A549 (cell line): ENCODE results near the gene CPED1. TPM values are rescaled to one million over a fixed set of nuclear protein-coding genes. Genes with fewer than 3 reads are reported as not detected.

Experiments
- ATAC-seq, 2 experiments: fragments of 200-7000 bp in 1 of 2; fragments of >200 bp in 1 of 2; cut with Nextera tagmentation in 1 of 2; cut with Tn5 transposase in 1 of 2; 3 replicates each; pipeline versions ENCODE4 v1.8.0 to v1.9.1; 2018 to 2020; ENCODE audit warnings: mild to moderate bottlenecking in 1 of 2, moderate library complexity in 1 of 2
- CTCF ChIA-PET: fragments of 300-600 bp; sonication (Branson Sonifier 250); formaldehyde crosslinking; extraction: SDS; loops from one replicate; lab custom pipeline; 2021; ENCODE audit warnings: antibody characterized with exemption, inconsistent platforms; lab: Yijun Ruan, JAX
- POLR2A ChIA-PET: fragments of 350-600 bp; formaldehyde crosslinking; extraction: SDS; loops from one replicate; lab custom pipeline; 2021; ENCODE audit warnings: antibody characterized with exemption, inconsistent platforms; lab: Yijun Ruan, JAX
- DNase-seq, 2 experiments: peaks; one replicate each; pipeline versions ENCODE4 v3.0.0 to v3.0.0-alpha.2; 2011 to 2016; ENCODE audit warnings: low read depth in 1 of 2, low spot score in 1 of 2
- FAIRE-seq: peaks from 2 replicates; lab custom pipeline; 2011; peaks lifted over from hg19 to GRCh38; lab: Jason Lieb, UNC
- H3K27ac ChIP-seq, 2 experiments: fragments of >200 bp; sonication (Bioruptor Twin); formaldehyde crosslinking; 3 replicates each; pipeline ENCODE4 v1.5.1; 2016 to 2017
- H3K4me1 ChIP-seq: fragments of >200 bp; sonication (Bioruptor Twin); formaldehyde crosslinking; 3 replicates; pipeline ENCODE4 v1.6.1; 2016
- H3K4me2 ChIP-seq: fragments of >200 bp; sonication (Bioruptor Twin); formaldehyde crosslinking; 3 replicates; pipeline ENCODE4 v1.6.1; 2016
- H3K4me3 ChIP-seq: fragments of >200 bp; sonication (Bioruptor Twin); formaldehyde crosslinking; 3 replicates; pipeline ENCODE4 v1.5.1; 2016
- H3K9me3 ChIP-seq: fragments of >200 bp; sonication (Bioruptor Twin); formaldehyde crosslinking; 3 replicates; pipeline ENCODE4 v1.6.1; 2016
- CBX2 ChIP-seq: fragments of 200-600 bp; sonication (generic); IDR thresholded peaks from 2 replicates; pipeline ENCODE4 v1.6.1; 2016; ENCODE audit warnings: low read depth, mild to moderate bottlenecking, borderline replicate concordance
- CHD4 ChIP-seq: fragments of 200-600 bp; sonication (generic); IDR thresholded peaks from 2 replicates; pipeline ENCODE4 v1.6.1; 2016; ENCODE audit warnings: antibody characterized with exemption, mild to moderate bottlenecking, borderline replicate concordance
- EP300 ChIP-seq, 2 experiments: fragments of >200 bp; sonication (Bioruptor Twin); formaldehyde crosslinking; IDR thresholded peaks; 2 replicates in 1 of 2; 3 replicates in 1 of 2; pipeline ENCODE4 v1.6.1; 2016 to 2017
- ESRRA ChIP-seq: fragments of 150-350 bp; IDR thresholded peaks from 2 replicates; pipeline ENCODE4 v1.6.1; 2014; ENCODE audit warnings: mild to moderate bottlenecking, low read length, borderline replicate concordance
- FOSL2 ChIP-seq, 2 experiments: fragments of 450-650 bp in 1 of 2; fragments of >200 bp in 1 of 2; sonication (Bioruptor Twin) in 1 of 2; formaldehyde crosslinking; IDR thresholded peaks; 2 replicates each; pipeline versions ENCODE4 v1.5.0 to v1.6.1; 2016 to 2020; ENCODE audit warnings: mild to moderate bottlenecking in 1 of 2, moderate library complexity in 1 of 2
- HMGXB4 ChIP-seq: fragments of 250-450 bp; sonication (Bioruptor Pico); IDR thresholded peaks from 2 replicates; pipeline ENCODE4 v1.5.0; 2021; ENCODE audit warnings: mild to moderate bottlenecking, moderate library complexity, borderline replicate concordance
- NR3C1 ChIP-seq: fragments of >200 bp; sonication (Bioruptor Twin); formaldehyde crosslinking; IDR thresholded peaks from 3 replicates; pipeline ENCODE4 v1.6.1; 2017
- REST ChIP-seq: fragments of 200-600 bp; sonication (generic); IDR thresholded peaks from 2 replicates; pipeline ENCODE4 v1.6.1; 2016; ENCODE audit warnings: antibody characterized with exemption, mild to moderate bottlenecking, moderate library complexity
- ZNF302 ChIP-seq: fragments of 250-450 bp; sonication (Bioruptor Pico); IDR thresholded peaks from 2 replicates; pipeline ENCODE4 v1.9.0; 2021; ENCODE audit warnings: inconsistent platforms, mild to moderate bottlenecking, moderate library complexity
- WGBS: methylation state at CpG from one replicate; pipeline ENCODE4 v1.1.6; 2017; ENCODE audit errors: missing lambda C conversion rate; 5-methylcytosine and 5-hydroxymethylcytosine counted together
- polyA plus RNA-seq, 4 experiments: library from polyadenylated mRNA; depleted of rRNA in 3 of 4; stranded (reverse); fragments of >200 nt; fragmentation: RNase III in 1 of 4; extraction: RNeasy Plus Mini Kit Qiagen cat#74134 plus additional on column Dnase treatment in 1 of 4; gene quantifications; 2 replicates in 3 of 4; 3 replicates in 1 of 4; pipeline ENCODE4 v1.2.3, GENCODE V29; 2011 to 2017
- TF ChIP-seq, protein P1 (sequence below): fragments of >200 bp; sonication (Bioruptor Twin); formaldehyde crosslinking; IDR thresholded peaks from 3 replicates; pipeline ENCODE4 v1.5.1; 2016
- TF ChIP-seq, protein P2 (sequence below): fragments of 150-350 bp; IDR thresholded peaks from 2 replicates; pipeline ENCODE4 v1.6.1; 2014; ENCODE audit warnings: low read depth, mild to moderate bottlenecking, low read length
- TF ChIP-seq, protein P3 (sequence below): IDR thresholded peaks from 2 replicates; pipeline ENCODE4 v1.6.1; 2012; ENCODE audit warnings: low read depth, borderline replicate concordance

Gene CPED1
- polyA plus RNA-seq, 2 of the 4 experiments (the other 2 are of a cell fraction), result 0.03 TPM; not detected in 1

DNA sequence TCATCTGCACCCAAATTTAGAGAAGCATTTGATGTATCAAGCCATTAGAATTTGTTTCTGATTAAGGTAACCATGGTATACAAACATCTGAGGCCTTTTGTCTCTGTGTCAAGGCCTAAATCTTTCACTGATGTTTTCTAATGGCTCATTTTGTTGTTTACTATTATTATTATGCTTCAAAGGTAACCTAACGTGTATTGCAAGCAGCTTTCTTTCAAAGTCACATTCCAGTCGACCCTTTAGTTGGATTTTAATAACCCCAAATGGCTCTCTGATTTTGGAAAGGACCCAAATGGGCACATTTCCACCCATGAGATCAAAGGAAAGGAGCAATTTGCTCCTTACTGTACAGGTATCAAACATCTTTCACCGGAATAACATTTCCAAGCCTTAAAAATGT lies 293.6 kb downstream of the CPED1 start:
- no peak overlapping the region for H3K4me3 ChIP-seq
- DNase-seq (no peak), FAIRE-seq (no peak)
- POLR2A ChIA-PET, result no interaction called here
- WGBS, result 1% methylated on average over 3 of the region's 3 CpGs
- CTCF ChIA-PET, result no interaction called here
- H3K4me2 ChIP-seq, result no peak overlapping the region
- H3K4me1 ChIP-seq, result no peaks in the 10 kb centered on the region
- H3K27ac ChIP-seq, result no peak overlapping the region
- TF ChIP-seq, protein P1, sequence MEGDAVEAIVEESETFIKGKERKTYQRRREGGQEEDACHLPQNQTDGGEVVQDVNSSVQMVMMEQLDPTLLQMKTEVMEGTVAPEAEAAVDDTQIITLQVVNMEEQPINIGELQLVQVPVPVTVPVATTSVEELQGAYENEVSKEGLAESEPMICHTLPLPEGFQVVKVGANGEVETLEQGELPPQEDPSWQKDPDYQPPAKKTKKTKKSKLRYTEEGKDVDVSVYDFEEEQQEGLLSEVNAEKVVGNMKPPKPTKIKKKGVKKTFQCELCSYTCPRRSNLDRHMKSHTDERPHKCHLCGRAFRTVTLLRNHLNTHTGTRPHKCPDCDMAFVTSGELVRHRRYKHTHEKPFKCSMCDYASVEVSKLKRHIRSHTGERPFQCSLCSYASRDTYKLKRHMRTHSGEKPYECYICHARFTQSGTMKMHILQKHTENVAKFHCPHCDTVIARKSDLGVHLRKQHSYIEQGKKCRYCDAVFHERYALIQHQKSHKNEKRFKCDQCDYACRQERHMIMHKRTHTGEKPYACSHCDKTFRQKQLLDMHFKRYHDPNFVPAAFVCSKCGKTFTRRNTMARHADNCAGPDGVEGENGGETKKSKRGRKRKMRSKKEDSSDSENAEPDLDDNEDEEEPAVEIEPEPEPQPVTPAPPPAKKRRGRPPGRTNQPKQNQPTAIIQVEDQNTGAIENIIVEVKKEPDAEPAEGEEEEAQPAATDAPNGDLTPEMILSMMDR, result no peak
- no peak for TF ChIP-seq NR3C1
- TF ChIP-seq, all 56 proteins: peak for 0
- no peak for ATAC-seq
- no peaks in the 10 kb centered on the region for H3K9me3 ChIP-seq

DNA sequence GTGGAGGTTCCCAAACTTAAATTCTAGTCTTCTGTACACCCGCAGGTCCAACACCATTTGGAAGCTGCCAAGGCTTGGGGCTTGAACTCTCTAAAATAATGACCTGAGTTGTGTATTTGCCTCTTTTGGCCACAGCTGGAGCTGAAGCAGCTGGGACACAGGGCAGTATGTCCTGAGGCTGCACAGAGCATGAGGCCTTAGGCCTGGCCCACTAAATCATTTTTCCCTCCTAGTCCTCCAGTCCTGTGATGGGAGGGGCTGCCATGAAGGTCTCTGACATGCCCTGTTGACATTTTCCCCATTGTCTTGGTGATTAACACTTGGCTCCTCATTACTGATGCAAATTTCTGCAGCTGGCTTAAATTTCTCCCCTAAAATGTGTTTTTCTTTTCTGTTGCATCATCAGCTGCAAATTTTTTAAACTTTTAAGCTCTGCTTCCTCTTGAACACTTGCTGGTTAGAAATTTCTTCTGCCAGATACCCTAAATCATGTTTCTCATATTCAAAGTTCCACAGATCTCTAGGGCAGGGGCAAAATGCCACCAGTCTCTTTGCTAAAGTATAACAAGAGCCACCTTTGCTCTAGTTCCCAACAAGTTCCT lies 296.7 kb downstream of the CPED1 start:
- POLR2A ChIA-PET, result no interaction called here
- Histone ChIP-seq H3K27ac (no peak overlapping the region), H3K4me3 (no peak overlapping the region), H3K4me2 (no peak overlapping the region), H3K9me3 (no peaks in the 10 kb centered on the region), H3K4me1 (no peaks in the 10 kb centered on the region)
- TF ChIP-seq ESRRA (no peak), CHD4 (no peak), HMGXB4 (CRISPR knock-in tag) (no peak), CBX2 (no peak), FOSL2 (IDR thresholded peaks at IDR 0.05) (no peak), FOSL2 (CRISPR knock-in tag; IDR thresholded peaks at IDR 0.05) (no peak), EP300 (IDR thresholded peaks at IDR 0.05) (no peak), ZNF302 (CRISPR knock-in tag) (no peak), REST (no peak)
- TF ChIP-seq, protein P2, sequence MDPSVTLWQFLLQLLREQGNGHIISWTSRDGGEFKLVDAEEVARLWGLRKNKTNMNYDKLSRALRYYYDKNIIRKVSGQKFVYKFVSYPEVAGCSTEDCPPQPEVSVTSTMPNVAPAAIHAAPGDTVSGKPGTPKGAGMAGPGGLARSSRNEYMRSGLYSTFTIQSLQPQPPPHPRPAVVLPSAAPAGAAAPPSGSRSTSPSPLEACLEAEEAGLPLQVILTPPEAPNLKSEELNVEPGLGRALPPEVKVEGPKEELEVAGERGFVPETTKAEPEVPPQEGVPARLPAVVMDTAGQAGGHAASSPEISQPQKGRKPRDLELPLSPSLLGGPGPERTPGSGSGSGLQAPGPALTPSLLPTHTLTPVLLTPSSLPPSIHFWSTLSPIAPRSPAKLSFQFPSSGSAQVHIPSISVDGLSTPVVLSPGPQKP, result no peak
- TF ChIP-seq, protein P3, sequence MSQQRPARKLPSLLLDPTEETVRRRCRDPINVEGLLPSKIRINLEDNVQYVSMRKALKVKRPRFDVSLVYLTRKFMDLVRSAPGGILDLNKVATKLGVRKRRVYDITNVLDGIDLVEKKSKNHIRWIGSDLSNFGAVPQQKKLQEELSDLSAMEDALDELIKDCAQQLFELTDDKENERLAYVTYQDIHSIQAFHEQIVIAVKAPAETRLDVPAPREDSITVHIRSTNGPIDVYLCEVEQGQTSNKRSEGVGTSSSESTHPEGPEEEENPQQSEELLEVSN, result no peak
- no peak for DNase-seq
- no peak for ATAC-seq
- no peak for FAIRE-seq
- CTCF ChIA-PET, result no interaction called here
- WGBS, result 38% methylated on average over 1 of the region's 1 CpG
